ENCODE data around the gene LYZ.

DNA sequence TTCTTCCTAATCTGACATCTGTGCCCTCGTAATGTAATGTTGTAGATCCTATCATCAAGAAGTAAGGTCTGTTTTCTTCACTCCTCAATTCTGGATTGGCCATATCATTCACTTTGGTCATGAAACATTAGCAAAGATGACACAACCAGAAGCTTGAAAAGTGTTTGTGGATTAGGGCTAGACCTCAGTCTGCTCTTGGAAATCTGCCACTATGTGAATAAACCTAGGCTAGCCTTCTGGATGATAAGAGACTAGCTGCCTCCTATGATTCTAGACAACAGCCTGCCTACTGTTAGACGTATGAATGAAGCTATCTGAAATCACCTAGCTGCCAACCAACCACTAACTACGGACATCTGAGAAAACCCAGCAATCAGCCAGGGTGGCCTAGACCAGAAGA is 38.7 kb upstream of the LYZ start:
- TF ChIP-seq, protein P1, sequence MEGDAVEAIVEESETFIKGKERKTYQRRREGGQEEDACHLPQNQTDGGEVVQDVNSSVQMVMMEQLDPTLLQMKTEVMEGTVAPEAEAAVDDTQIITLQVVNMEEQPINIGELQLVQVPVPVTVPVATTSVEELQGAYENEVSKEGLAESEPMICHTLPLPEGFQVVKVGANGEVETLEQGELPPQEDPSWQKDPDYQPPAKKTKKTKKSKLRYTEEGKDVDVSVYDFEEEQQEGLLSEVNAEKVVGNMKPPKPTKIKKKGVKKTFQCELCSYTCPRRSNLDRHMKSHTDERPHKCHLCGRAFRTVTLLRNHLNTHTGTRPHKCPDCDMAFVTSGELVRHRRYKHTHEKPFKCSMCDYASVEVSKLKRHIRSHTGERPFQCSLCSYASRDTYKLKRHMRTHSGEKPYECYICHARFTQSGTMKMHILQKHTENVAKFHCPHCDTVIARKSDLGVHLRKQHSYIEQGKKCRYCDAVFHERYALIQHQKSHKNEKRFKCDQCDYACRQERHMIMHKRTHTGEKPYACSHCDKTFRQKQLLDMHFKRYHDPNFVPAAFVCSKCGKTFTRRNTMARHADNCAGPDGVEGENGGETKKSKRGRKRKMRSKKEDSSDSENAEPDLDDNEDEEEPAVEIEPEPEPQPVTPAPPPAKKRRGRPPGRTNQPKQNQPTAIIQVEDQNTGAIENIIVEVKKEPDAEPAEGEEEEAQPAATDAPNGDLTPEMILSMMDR (IDR thresholded peaks at IDR 0.05), result no peak
- TF ChIP-seq POLR2AphosphoS5 (IDR thresholded peaks at IDR 0.05) (no peak), EP300 (IDR thresholded peaks at IDR 0.05) (no peak)
